Stimulated activated naive CD8-positive, alpha-beta T cell treated with anti-CD3 and anti-CD28 coated beads, Interleukin-15, Interleukin-2, amounts not matched to agents 100 ng/mL and 50 ng/mL, for 24 hours (primary cell): Measurements from ENCODE around the gene GRK1.
"Not testable (repeated sequence)": the region's sequence is repeated elsewhere in the genome, so short reads cannot be mapped to it uniquely, and the experiment has no call there.

ENCODE experiments used
- H3K27ac Mint-ChIP-seq: one replicate; pipeline ENCODE4 v1.8.0; 2021; ENCODE audit warnings: mild to moderate bottlenecking, mixed read lengths
- H3K27me3 Mint-ChIP-seq: one replicate; pipeline ENCODE4 v1.8.0; 2021; ENCODE audit warnings: mixed read lengths
- H3K36me3 Mint-ChIP-seq: one replicate; pipeline ENCODE4 v1.8.0; 2021; ENCODE audit warnings: low read depth, mixed read lengths
- H3K4me1 Mint-ChIP-seq: one replicate; pipeline ENCODE4 v1.8.0; 2021; ENCODE audit warnings: low read depth, mixed read lengths
- H3K4me3 Mint-ChIP-seq: one replicate; pipeline ENCODE4 v1.8.0; 2021; ENCODE audit warnings: mild to moderate bottlenecking, mixed read lengths
- H3K9me3 Mint-ChIP-seq: one replicate; pipeline ENCODE4 v1.8.0; 2021; ENCODE audit warnings: mixed read lengths

GRK1 gene

DNA sequence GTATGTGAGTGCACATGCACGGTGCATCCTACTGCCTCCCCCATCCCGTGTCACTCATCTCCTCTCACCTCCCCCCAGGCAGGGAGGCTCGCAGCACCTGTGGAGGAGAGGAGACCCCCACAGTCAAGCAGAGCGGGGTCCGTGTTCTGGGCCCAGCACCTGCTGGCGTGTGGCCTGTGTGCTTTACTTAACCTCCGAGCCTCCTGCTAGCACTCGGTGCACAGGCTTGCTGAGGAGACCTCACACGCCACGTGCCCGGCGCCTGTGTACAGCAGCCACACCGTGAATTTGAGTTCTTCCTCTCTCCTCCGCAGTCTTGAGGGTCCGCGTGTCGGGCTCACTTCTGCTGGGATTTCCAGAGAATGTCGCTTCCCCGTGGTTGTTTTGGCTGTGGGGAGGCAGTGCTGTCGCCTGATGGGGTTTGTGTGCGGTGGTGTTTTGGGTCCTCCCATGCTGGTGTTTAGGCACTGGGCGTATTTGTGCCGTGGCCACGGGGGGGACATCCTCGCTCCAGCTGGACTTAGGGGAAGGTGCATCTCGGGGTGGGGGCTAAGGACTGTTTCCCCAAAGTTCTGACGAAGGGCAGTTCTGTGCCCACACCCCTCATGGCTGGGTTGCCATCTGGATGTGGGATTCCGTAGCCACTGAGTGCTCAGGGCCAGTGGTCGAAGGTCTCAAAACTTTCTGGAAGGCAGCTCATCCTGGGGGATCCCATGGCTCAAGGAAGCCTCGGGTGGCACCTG is 57.2 kb downstream of the GRK1 start:
- H3K4me1 Mint-ChIP-seq, result peaks cover 14% of the 10 kb centered on the region
- H3K4me3 Mint-ChIP-seq, result peak overlapping the region; percentile 75
- H3K9me3 Mint-ChIP-seq, result no peaks in the 10 kb centered on the region
- no peak overlapping the region for H3K27ac Mint-ChIP-seq
- H3K27me3 Mint-ChIP-seq, result peaks cover 8% of the 10 kb centered on the region
- no peaks in the 10 kb centered on the region for H3K36me3 Mint-ChIP-seq

DNA sequence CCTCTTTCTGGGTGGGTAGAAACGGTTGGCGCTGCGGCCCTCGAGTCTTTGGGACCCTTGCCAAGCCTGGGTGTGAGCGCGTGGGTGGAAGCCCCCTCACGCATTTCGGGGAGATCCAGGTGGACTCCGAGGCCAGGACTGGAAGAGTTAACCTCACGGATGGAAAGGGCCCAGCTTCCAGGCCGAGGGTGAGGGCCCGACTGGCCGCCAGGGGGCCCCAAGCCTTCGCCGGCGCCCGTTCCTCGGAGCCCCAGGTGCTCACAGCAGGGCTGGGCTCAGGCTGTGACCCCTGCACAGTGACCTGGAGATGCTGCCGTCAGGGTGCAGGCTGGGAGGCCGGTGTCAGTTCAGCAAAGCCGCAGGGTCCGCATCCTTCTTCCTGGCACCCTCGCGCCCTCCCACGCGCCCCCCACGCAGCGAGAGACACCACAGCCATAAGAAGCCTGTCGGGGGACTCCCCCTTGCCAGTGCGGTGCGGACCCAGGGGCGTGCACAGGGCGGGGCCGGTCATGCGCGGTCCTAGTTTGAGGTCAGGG is 57.8 kb downstream of the GRK1 start:
- H3K27me3 Mint-ChIP-seq, result peaks cover 9% of the 10 kb centered on the region
- H3K4me3 Mint-ChIP-seq, result peak overlapping the region; percentile 75
- no peaks in the 10 kb centered on the region for H3K36me3 Mint-ChIP-seq
- H3K27ac Mint-ChIP-seq, result peak overlapping the region; percentile 63
- peaks cover 14% of the 10 kb centered on the region for H3K4me1 Mint-ChIP-seq
- H3K9me3 Mint-ChIP-seq, result no peaks in the 10 kb centered on the region

GRCh38 chr13:113725329-113726105 is 58.5 kb downstream of the GRK1 start:
- H3K9me3 Mint-ChIP-seq, H3K4me3 Mint-ChIP-seq, H3K36me3 Mint-ChIP-seq, H3K27ac Mint-ChIP-seq: not testable (repeated sequence)
- Mint-ChIP-seq H3K27me3 (peaks cover 12% of the 10 kb centered on the region), H3K4me1 (peaks cover 14% of the 10 kb centered on the region)

GRCh38 chr13:113726106-113726821 is 59.2 kb downstream of the GRK1 start:
- H3K9me3 Mint-ChIP-seq, H3K27ac Mint-ChIP-seq, H3K36me3 Mint-ChIP-seq: not testable (repeated sequence)
- H3K4me3 Mint-ChIP-seq, result peak overlapping the region; percentile 37
- H3K4me1 Mint-ChIP-seq, result peaks cover 14% of the 10 kb centered on the region
- H3K27me3 Mint-ChIP-seq, result peaks cover 15% of the 10 kb centered on the region

DNA sequence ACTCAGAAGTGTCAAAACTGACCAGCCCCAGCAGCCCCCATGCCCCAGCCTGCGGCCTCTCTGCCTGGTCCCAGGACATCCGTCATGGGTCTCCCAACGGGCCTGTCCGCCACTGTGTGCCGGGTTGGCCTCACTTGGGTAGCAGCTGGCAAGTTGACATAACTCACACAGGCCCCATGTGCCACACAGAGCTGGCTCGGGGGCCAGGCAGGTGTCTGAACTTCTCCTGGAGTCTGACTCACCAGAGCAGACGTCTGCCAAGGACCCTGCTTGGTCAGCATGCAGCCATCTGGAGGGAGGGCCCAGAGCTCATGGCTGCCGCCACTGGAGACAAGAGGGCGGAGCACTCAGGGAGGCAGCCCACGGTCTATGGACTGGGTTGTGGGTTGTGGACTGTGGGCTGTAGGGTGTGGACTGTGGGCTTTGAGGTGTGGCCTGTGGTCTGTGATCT is 60.0 kb downstream of the GRK1 start:
- Mint-ChIP-seq H3K4me3 (no peak overlapping the region), H3K27me3 (peaks cover 15% of the 10 kb centered on the region), H3K27ac (no peak overlapping the region), H3K9me3 (no peaks in the 10 kb centered on the region), H3K36me3 (no peaks in the 10 kb centered on the region), H3K4me1 (peaks cover 14% of the 10 kb centered on the region)

DNA sequence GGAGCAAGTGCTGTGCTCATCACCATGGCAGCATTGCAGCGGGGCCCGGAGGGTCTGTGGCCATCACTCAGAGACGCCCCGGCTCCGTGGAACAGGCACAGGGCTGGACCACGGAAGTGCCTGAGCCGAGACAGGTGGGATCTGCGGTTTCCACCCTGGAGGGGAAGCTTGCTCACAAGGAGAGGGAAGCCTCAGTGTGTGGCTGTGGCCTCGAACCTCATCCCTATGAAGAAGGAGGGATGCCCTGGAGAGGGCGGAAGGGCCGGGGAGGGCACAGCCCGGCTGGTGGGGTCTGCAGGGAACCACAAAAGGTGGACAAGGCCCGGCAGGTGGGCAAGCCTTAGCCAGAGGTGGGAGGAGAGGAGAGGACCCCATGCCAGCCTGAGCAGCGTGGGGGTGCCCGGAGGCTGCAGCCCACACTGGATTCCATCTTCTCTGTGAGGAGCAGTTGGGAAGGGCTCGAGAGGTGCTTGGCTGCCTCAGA is 61.6 kb downstream of the GRK1 start:
- Mint-ChIP-seq H3K36me3 (no peaks in the 10 kb centered on the region), H3K27me3 (peaks cover 15% of the 10 kb centered on the region), H3K4me1 (peaks cover 14% of the 10 kb centered on the region), H3K4me3 (no peak overlapping the region), H3K27ac (no peak overlapping the region), H3K9me3 (no peaks in the 10 kb centered on the region)

GRCh38 chr13:113729187-113730019 is 62.4 kb downstream of the GRK1 start:
- Mint-ChIP-seq H3K27me3 (peaks cover 15% of the 10 kb centered on the region), H3K9me3 (no peaks in the 10 kb centered on the region), H3K36me3 (no peaks in the 10 kb centered on the region), H3K27ac (no peak overlapping the region), H3K4me3 (no peak overlapping the region), H3K4me1 (peaks cover 7% of the 10 kb centered on the region)

DNA sequence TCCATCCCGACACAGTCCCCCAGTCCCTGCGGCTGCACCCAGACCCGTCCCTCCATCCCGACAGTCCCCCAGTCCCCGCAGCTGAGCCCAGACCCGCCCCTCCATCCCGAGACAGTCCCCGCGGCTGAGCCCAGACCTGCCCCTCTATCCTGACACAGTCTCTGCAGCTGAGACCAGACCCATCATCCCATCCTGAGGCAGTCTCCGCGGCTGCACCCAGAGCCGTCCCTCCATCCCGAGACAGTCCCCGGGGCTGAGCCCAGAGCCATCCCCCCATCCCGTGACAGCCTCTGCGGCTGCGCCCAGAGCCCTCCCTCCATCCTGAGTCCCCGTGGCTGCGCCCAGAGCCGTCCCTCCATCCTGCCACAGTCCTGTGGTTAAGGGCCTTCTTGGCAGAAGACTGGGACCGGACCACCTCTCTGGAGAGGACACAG is 63.3 kb downstream of the GRK1 start:
- H3K36me3 Mint-ChIP-seq, result no peaks in the 10 kb centered on the region
- H3K9me3 Mint-ChIP-seq, result no peaks in the 10 kb centered on the region
- H3K4me3 Mint-ChIP-seq, result no peak overlapping the region
- peaks cover 15% of the 10 kb centered on the region for H3K27me3 Mint-ChIP-seq
- H3K27ac Mint-ChIP-seq, result no peak overlapping the region
- H3K4me1 Mint-ChIP-seq, result no peaks in the 10 kb centered on the region

DNA sequence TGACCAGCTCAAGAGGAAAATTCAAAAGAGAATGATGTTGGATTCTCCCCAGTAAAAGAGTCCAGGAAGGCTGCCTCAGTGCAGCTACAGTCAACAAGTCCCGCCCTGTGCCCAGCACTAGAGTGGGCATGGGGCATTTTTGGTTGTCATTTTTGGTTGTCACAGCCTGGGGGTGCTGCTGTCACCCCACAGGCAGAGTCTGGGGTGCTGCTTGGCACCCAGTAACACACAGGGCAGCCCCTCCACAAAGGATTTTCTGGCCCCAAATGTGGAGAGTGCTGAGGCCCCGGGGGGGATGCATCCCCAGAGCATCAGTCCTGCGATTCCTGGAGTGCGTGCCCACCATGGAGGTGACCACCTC is 63.8 kb downstream of the GRK1 start:
- H3K9me3 Mint-ChIP-seq, result no peaks in the 10 kb centered on the region
- no peaks in the 10 kb centered on the region for H3K4me1 Mint-ChIP-seq
- no peak overlapping the region for H3K4me3 Mint-ChIP-seq

GRCh38 chr13:113731192-113732175 is 64.5 kb downstream of the GRK1 start:
- H3K9me3 Mint-ChIP-seq, result no peaks in the 10 kb centered on the region
- peaks cover 15% of the 10 kb centered on the region for H3K27me3 Mint-ChIP-seq
- no peaks in the 10 kb centered on the region for H3K4me1 Mint-ChIP-seq
- no peaks in the 10 kb centered on the region for H3K36me3 Mint-ChIP-seq
- no peak overlapping the region for H3K27ac Mint-ChIP-seq
- H3K4me3 Mint-ChIP-seq, result no peak overlapping the region

More for the DNA sequence above, 63.8 kb downstream of the GRK1 start:
- H3K27ac Mint-ChIP-seq, result no peak overlapping the region
- H3K27me3 Mint-ChIP-seq, result peaks cover 15% of the 10 kb centered on the region
- H3K36me3 Mint-ChIP-seq, result no peaks in the 10 kb centered on the region

GRCh38 chr13:113732176-113732960 is 65.3 kb downstream of the GRK1 start:
- no peaks in the 10 kb centered on the region for H3K9me3 Mint-ChIP-seq

DNA sequence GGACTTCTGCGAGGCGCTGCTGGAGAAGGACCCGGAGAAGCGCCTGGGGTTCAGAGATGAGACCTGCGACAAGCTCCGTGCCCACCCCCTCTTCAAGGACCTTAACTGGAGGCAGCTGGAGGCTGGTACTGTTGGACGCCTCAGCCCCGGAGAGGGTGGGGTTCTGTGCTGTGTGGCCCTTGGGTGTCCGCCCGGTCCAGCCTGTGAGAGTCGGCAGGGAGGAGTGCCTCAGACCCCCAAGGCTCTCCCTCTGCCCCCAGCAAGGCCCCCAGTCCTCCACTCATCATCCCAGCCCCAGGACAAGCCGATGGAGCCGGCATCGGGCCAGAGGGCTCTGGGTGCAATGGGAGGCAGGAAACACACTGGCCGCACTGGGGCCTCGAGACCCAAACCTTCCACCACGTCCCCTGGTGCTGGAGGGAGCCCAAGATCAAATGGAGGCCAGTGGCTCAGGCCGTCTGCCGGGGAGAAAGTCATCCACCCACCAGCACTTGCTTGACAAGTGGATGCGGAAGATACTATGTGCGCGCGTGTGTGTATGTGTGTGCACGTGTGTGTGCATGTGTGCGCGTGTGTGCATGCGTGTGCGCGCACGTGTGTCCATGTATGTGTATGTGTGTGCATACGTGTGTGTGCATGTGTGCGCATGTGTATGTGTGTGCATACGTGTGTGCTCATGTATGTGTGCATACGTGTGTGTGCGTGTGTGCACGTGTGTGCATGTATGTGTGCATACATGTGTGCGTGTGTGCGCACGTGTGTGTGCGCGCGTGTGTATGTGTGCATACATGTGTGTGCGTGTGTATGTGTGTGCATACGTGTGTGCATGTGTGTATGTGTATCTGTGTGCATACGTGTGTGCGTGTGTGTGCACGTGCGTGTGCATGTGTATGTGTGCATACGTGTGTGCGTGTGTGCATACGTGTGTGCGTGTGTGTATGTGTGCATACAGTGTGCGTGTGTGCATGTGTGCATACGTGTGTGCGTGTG is 66.2 kb downstream of the GRK1 start:
- Mint-ChIP-seq H3K27me3 (peaks cover 15% of the 10 kb centered on the region), H3K9me3 (no peaks in the 10 kb centered on the region), H3K4me1 (no peaks in the 10 kb centered on the region), H3K4me3 (no peak overlapping the region), H3K27ac (no peak overlapping the region), H3K36me3 (no peaks in the 10 kb centered on the region)

More at GRCh38 chr13:113732176-113732960, 65.3 kb downstream of the GRK1 start:
- Mint-ChIP-seq H3K4me3 (no peak overlapping the region), H3K27me3 (peaks cover 15% of the 10 kb centered on the region), H3K36me3 (no peaks in the 10 kb centered on the region), H3K27ac (no peak overlapping the region), H3K4me1 (no peaks in the 10 kb centered on the region)
